HG03039 (cell line): ENCODE results near the gene RPL35A.
"Not testable (repeated sequence)": the region's sequence is repeated elsewhere in the genome, so short reads cannot be mapped to it uniquely, and the experiment has no call there.

Source experiments
- ATAC-seq: cut with Tn5 transposase; IDR thresholded peaks from one replicate; pipeline ENCODE4 v1.9.1; 2021; ENCODE audit warnings: mild to moderate bottlenecking, moderate library complexity; ENCODE audit not compliant: unreplicated experiment

Gene RPL35A

DNA sequence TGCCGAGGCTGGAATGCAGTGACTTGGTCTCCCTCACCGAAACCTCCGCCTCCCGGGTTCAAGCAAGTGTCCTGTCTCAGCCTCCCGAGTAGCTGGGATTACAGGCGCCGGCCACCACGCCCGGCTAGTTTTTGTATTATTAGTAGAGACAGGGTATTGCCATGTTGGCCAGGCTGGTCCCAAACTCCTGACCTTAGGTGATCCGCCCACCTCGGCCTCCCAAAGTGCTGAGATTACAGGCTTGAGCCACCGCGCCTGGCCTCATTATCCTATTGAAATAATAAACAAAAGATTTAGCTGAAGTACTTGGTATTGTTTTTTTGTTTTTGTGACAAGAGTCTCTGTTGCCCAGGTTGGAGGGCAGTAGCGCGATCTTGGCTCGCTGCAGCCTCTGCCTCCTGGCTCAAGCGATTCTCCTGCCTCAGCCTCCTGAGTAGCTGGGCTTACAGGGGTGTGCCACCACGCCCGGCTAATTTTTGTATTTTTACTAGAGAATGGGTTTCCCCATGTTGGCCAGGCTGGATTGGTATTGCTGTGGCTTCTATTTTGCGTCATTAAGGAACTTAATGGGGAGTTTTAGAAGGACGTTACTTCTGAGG is 1.5 kb downstream of the RPL35A start:
- no peak for ATAC-seq

DNA sequence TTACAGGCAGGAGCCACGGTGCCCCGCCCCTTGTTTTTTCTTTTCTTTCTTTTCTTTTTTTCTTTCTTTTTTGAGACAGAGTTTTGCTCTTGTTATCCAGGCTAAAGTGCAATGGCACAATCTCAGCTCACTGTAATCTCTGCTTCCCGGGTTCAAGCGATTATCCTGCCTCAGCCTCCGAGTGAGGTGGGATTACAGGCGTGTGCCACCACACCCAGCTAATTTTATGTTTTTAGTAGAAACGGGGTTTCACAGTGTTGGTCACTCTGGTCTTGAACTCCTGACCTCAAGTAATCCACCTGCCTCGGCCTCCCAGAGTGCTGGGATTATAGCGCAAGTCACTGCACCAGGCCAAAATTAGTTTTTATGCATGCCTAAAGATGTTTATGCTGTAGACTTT is 2.5 kb downstream of the RPL35A start:
- no peak for ATAC-seq

- no peak for ATAC-seq
Observed at GRCh38 chr3:197953325-197953724, 3.3 kb downstream of the RPL35A start.

- ATAC-seq = no peak
Observed at GRCh38 chr3:197953881-197954280, 3.9 kb downstream of the RPL35A start.

GRCh38 chr3:197955892-197956477 is 6.0 kb downstream of the RPL35A start:
- ATAC-seq = no peak

GRCh38 chr3:197956626-197956988 is 6.6 kb downstream of the RPL35A start:
- no peak for ATAC-seq

DNA sequence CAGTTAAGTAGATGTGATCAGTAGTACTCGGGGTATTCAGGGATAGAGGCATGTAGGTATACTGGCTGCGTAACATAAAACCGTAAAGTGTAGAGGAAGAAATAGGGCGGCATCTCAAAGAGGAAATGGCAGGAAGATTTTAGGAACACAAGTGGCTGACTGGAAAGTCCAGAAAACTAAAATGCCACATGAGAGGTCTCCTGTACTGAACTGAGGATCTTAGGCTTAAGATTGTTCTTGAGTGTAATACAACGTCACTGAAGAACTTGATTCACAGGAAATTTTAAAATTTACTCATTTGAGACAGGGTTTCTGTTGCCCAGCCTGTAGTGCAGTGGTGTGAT is 7.8 kb downstream of the RPL35A start:
- ATAC-seq = no peak

DNA sequence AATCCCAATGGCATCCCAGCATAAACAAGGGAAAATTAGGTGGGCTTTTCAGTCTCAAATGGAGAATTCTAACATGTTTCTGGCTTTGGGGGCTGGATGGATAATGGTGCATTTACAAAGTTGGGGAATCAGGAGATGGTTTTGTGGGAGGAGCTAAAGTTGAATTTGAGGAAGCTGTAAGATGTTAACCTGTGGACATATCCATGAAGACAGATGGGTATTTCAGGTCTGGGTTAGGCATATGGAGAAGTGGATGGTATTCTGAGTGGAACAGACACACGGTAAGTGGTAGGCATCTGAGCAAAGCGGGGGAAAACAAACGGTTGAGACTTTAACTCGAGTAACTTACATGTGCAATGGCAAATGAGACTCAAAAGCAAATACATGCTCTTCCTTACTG is 8.4 kb downstream of the RPL35A start:
- ATAC-seq = no peak

DNA sequence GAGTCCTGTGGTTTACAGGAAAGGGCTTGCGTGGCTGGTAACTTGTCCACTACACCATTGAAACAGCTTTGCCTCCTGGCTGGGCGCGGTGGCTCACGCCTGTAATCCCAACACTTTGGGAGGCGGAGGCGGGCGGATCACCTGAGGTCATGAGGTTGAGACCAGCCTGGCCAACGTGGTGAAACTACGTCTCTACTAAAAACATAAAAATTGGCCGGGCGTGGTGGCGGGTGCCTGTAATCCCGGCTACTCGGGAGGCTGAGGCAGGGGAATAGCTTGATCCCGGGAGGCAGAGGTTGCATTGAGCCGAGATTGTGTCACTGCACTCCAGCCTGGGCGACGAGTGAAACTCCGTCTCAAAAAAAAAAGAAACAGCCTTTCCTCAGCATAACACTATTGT is 8.9 kb downstream of the RPL35A start:
- ATAC-seq = not testable (repeated sequence)

DNA sequence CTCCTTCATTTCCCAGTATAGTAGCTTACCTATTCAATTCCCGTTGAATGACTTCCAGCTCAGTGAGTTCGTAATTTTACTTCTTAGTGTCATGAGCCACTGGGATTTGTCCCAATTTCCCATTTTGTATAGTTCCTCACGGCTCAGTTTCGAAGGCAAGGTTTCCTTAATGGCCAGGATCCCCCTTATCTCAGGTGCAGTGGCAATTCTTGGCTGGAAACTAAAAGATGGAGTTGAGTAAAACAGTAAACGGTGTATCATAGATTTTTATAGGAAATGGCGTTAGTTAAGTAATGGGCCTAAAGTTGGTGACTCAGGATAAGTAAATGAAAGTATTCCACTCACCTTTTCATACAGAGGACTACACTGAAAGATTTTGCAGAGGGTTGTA is 9.5 kb downstream of the RPL35A start:
- ATAC-seq = no peak

DNA sequence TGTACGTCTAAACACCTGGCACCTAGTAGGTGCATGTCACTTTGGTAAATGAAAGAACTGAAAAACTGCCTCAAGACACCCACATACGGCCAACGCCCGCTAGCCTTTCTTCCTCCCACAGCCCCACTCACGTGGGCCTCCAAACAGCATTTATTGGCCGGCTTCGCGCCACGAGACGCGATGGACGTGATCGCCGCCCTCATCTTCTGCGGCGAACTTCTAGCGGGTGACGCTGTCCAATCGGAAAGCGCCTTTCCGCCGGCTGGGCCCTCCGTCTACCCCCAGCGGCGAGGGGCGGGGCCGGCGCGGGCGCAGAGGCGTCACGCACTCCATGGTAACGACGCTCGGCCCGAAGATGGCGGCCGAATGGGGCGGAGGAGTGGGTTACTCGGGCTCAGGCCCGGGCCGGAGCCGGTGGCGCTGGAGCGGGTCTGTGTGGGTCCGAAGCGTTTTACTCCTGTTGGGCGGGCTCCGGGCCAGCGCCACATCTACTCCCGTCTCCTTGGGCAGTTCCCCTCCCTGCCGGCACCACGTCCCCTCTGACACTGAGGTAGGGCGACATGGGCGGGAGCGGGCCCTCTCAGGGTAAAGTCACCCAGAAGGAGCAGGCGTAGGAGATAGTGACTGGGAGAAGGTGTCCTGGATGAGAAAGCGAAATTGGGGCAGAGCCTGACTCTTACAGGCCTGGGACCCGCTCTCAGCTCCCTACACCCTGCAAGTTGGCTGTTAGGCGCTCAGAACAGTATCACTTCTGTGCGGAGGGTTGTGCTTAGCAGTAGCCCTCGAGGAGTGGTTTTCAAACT is 10.1 kb downstream of the RPL35A start, which contains the start of gene LMLN:
Gene LMLN (plus strand): TSS at position 327 of the 803 bp plus-strand sequence. CDS start 29 bp downstream, at position 356.
- peak; percentile 97 for ATAC-seq

- no peak for ATAC-seq
Observed at GRCh38 chr3:197960694-197961581, 10.9 kb downstream of the RPL35A start.

- no peak for ATAC-seq
Observed at GRCh38 chr3:197961582-197961945, 11.6 kb downstream of the RPL35A start.

DNA sequence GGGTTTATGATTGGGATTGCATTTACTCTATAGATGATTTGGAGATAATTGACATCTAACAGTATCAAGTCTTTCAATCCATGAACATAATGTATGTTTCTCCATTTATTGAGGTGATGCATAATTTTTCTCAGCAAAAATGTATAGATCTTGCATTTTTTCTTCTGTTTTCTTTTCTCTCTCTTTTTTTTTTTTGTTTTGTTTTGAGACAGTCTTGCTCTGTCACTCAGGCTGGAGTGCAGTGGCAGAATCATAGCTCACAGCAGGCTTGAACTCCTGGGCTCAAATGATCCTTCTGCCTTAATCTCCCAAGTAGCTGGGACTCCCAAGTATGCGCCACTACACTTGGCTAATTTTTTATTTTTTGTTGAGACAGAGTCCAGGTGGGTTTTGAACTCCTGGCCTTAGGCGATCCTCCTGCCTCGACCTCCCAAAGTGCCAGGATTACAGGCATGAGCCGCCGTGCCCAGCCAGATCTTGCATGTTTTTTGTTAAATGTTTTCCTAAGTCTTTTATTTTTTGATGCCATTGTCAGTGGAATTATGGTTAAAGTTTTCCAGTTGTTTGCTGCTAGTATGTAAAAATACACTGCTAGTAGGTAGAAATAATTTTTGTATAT is 13.1 kb downstream of the RPL35A start:
- ATAC-seq = no peak

DNA sequence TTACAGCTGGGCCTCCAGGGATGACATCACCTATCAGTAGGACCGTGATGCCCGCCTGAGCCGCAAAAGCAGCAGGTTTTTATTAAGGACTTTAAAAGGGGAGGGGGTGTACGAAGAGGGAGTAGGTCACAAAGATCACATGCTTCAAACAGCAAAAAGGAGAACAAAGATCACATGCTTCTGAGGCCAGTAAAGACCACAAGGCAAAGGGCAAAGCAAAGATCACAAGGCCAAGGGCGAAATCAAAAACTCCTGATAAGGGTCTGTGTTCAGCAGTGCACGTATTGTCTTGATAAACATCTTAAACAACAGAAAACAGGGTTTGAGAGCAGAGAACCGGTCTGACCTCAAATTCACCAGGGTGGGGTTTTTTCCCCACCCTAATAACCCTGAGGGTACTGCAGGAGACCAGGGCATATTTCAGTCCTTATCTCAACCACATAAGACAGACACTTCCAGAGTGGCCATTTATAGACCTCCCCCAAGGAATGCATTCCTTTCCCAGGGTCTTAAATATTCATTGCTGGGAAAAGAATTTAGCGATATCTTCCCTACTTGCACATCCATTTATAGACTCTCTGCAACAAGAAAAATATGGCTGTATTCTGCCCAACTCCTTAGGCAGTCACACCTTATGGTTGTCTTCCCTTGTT is 17.5 kb downstream of the RPL35A start:
- ATAC-seq = not testable (repeated sequence)

- no peak for ATAC-seq
Observed at GRCh38 chr3:197970588-197970987, 20.6 kb downstream of the RPL35A start.

GRCh38 chr3:197974016-197974415 is 24.0 kb downstream of the RPL35A start:
- no peak for ATAC-seq

- ATAC-seq = no peak
Observed at GRCh38 chr3:197975311-197975710, 25.3 kb downstream of the RPL35A start.

- ATAC-seq = no peak
Observed at GRCh38 chr3:197983076-197983475, 33.1 kb downstream of the RPL35A start.

DNA sequence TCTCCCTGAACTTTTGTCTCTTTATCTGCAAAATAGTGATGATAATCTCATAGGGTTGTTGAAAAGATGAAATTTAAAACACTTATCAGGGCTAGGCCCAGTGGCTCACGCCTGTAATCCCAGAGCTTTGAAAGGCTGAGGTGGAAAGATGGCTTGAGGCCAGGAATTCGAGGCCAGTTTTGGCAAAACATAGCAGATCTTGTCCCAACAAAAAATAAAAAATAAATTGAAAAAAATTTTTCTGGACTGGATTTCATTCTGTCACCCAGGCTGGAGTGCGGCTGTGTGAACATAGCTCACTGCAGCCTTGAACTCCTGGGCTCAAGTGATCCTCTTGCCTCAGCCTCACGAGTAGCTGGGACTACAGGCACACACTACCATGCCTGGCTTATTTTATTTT is 39.7 kb downstream of the RPL35A start:
- no peak for ATAC-seq
